Effector memory CD8-positive, alpha-beta T cell (primary cell): ENCODE measurements around the gene THSD4.

Experiments used
- ATAC-seq: fragments of 150-1000 bp; cut with Tn5 transposase; replicated peaks from 2 replicates; pipeline ENCODE4 v1.10.0; 2021; ENCODE audit warnings: mild to moderate bottlenecking, moderate library complexity
- DNase-seq, 3 experiments: peaks; one replicate each; pipeline ENCODE4 v3.0.0; 2021
- H3K27ac Mint-ChIP-seq, 2 donors: one replicate each; pipeline ENCODE4 v1.8.0; 2022; ENCODE audit warnings: mild to moderate bottlenecking in 2 of 2, mixed read lengths in 2 of 2, moderate library complexity in 2 of 2
- H3K27me3 Mint-ChIP-seq, 2 donors: one replicate each; pipeline ENCODE4 v1.8.0; 2022; ENCODE audit warnings: mixed read lengths in 2 of 2
- H3K36me3 Mint-ChIP-seq: one replicate; pipeline ENCODE4 v1.8.0; 2022; ENCODE audit warnings: mild to moderate bottlenecking, moderate library complexity, mixed read lengths; ENCODE audit not compliant: insufficient read depth
- H3K4me1 Mint-ChIP-seq, 2 donors: one replicate each; pipeline ENCODE4 v1.8.0; 2022; ENCODE audit warnings: low read depth in 2 of 2, mixed read lengths in 2 of 2
- H3K4me3 Mint-ChIP-seq, 2 donors: one replicate each; pipeline ENCODE4 v1.8.0; 2022; ENCODE audit warnings: mild to moderate bottlenecking in 2 of 2, mixed read lengths in 2 of 2, moderate library complexity in 2 of 2
- H3K9me3 Mint-ChIP-seq, 2 donors: one replicate each; pipeline ENCODE4 v1.8.0; 2022; ENCODE audit warnings: mixed read lengths in 2 of 2

Gene THSD4

DNA sequence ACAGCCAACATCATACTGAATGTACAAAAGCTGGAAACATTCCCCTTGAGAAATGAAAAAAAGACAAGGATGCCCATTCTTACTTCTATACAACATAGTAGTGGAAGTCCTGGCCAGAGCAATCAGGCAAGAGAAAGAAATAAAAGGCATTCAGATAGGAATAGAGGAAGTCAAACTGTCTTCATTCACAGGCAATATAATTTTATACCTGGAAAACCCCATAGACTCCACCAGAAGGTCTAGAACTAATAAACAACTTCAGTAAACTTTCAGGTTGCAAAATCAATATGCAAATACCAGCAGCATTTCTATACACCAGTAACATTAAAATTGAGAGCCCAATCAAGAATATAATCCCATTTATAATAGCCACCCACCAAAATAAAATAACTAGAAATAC is 27.1 kb upstream of the THSD4 start:
- peaks cover 31 to 52% of the 10 kb centered on the region in 2 donors for H3K27me3 Mint-ChIP-seq
- no peak overlapping the region for H3K4me3 Mint-ChIP-seq
- no peak overlapping the region for H3K27ac Mint-ChIP-seq

GRCh38 chr15:71088683-71089082 is 26.6 kb upstream of the THSD4 start:
- Mint-ChIP-seq H3K36me3 (no peaks in the 10 kb centered on the region), H3K9me3 (peaks cover 0 to 3% of the 10 kb centered on the region in 2 donors), H3K27me3 (peaks cover 33 to 54% of the 10 kb centered on the region in 2 donors), H3K27ac (no peak overlapping the region), H3K4me1 (no peaks in the 10 kb centered on the region), H3K4me3 (no peak overlapping the region)
- DNase-seq (no peak), ATAC-seq (no peak)

More for the DNA sequence above, 27.1 kb upstream of the THSD4 start:
- H3K9me3 Mint-ChIP-seq = no peaks in the 10 kb centered on the region
- ATAC-seq = no peak
- H3K4me1 Mint-ChIP-seq = no peaks in the 10 kb centered on the region
- no peaks in the 10 kb centered on the region for H3K36me3 Mint-ChIP-seq
- DNase-seq = no peak

DNA sequence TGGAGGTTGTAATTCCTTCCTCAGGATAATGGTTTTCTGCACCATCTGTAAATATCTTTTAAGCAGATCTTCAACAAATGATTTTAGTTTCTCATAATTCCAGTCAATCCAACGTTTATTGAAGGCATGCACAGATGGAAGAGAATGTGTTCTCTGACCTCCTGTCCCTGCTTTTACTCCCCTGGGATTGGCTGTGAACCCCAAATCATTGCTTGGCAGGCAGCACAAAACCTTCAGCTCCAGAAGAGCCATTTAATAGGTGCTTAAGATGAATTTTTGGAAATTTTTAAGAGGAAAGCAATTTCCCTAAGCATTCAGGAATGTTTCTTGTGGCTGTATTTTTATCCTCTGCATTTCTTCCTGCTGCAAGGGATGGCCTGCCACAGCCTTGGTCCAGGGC is 25.5 kb upstream of the THSD4 start:
- no peaks in the 10 kb centered on the region for H3K4me1 Mint-ChIP-seq
- H3K9me3 Mint-ChIP-seq = peaks cover 0 to 6% of the 10 kb centered on the region in 2 donors
- DNase-seq = no peak
- no peak overlapping the region for H3K27ac Mint-ChIP-seq
- H3K4me3 Mint-ChIP-seq = no peak overlapping the region
- no peaks in the 10 kb centered on the region for H3K36me3 Mint-ChIP-seq
- H3K27me3 Mint-ChIP-seq = peaks cover 30 to 51% of the 10 kb centered on the region in 2 donors
- ATAC-seq = no peak

- Mint-ChIP-seq H3K36me3 (no peaks in the 10 kb centered on the region), H3K4me3 (no peak overlapping the region), H3K27ac (no peak overlapping the region), H3K9me3 (peaks cover 0 to 6% of the 10 kb centered on the region in 2 donors), H3K4me1 (no peaks in the 10 kb centered on the region), H3K27me3 (peaks cover 30 to 42% of the 10 kb centered on the region in 2 donors)
- no peak for DNase-seq
- no peak for ATAC-seq
Measured at GRCh38 chr15:71091601-71092000, 23.7 kb upstream of the THSD4 start.

DNA sequence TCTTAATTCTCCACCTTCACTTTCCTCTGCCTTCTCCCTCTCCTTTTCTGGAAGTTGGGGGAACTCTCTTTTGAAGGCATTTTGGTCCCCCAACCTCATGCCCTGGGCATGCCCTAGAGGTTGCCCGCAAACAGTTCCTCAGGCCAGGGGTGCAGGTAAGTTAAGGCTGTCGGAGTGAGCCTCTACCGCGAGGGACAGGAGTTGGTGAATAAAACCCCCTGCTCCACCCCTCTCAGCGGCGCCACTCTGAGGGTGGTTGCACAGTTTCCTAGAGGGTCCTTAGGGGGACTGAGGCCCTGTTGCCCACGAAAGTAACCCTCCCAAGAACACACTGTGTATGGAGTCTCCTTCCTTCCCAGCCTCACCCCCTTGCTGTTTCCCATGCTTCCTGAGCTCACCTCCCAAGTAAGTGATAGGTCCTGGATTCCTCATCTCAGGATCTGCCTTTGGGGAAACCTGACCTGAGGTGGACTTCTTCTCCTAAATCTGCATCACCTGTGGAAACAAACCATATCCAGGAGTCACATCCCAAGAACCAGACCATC is 23.1 kb upstream of the THSD4 start:
- DNase-seq (no peak), ATAC-seq (no peak)
- H3K36me3 Mint-ChIP-seq = no peaks in the 10 kb centered on the region
- no peaks in the 10 kb centered on the region for H3K4me1 Mint-ChIP-seq
- no peak overlapping the region for H3K27ac Mint-ChIP-seq
- H3K4me3 Mint-ChIP-seq = no peak overlapping the region
- peaks cover 0 to 6% of the 10 kb centered on the region in 2 donors for H3K9me3 Mint-ChIP-seq
- H3K27me3 Mint-ChIP-seq = peaks cover 30 to 36% of the 10 kb centered on the region in 2 donors

DNA sequence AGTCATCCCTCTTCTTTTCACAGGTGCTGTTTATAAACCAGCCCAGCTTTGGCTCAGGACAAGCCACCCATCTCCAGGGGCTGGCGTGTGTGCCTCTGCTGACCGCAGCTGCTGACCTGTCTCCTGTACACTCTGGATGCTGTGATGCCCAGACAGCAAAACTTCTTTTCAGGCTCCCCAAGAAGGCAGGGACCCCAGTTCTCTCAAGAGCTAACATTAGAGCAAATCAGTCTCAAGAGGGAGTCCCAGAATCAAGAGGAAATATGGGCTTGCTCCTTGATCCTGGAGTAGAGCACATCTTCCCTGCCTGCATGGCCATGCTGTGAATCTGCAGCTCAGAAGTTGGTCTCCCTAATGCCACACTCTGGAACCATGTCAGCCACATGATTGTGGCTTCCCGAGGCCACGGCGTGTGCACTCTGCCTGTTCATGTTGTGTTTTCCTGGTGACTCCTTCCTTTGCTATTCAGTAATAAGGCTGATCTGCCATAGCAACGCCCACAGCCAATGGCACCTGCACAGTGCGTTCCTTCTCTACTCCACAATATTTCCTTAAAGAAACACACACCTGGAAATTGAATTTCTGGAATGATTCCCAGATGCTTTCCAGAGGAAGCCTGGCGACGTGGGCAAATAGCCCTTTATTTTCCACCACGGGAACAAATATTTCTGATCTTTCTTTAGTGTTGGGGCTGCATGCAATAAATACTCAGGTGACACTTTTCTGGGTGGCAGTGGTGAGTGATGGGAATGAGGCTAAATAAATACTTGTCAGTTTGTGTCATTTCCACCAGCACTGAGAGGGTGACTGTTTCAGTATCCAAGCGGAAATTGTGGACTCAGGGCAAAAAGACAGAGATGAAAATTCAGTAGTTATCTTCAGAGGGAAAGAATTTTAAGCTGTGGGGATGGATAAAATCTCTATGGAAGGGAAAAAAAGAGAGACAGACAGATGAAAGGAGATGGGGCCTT is 21.9 kb upstream of the THSD4 start:
- H3K36me3 Mint-ChIP-seq = no peaks in the 10 kb centered on the region
- DNase-seq (no peak), ATAC-seq (no peak)
- H3K9me3 Mint-ChIP-seq = peaks cover 0 to 6% of the 10 kb centered on the region in 2 donors
- no peaks in the 10 kb centered on the region for H3K4me1 Mint-ChIP-seq
- peaks cover 25 to 29% of the 10 kb centered on the region in 2 donors for H3K27me3 Mint-ChIP-seq
- H3K4me3 Mint-ChIP-seq = no peak overlapping the region
- no peak overlapping the region for H3K27ac Mint-ChIP-seq

DNA sequence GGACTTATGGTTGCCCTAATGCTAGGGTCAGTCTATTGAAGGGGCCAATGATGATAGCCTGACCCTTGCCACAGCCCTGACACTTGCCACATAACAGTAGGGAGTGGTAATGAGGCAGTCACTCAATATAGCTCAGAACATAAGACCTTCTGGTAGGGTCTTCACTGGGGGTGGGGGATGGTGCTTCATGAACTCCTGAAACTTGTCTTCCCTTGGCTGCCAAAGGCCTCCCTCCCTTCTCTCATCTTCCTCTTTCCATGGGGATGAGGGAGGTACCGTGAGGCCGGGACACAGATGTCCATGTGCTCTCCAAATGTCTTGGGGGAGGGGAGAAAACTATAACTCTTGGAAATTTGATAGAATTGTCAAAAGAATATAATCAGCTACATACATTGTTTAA is 21.1 kb upstream of the THSD4 start:
- no peak overlapping the region for H3K27ac Mint-ChIP-seq

DNA sequence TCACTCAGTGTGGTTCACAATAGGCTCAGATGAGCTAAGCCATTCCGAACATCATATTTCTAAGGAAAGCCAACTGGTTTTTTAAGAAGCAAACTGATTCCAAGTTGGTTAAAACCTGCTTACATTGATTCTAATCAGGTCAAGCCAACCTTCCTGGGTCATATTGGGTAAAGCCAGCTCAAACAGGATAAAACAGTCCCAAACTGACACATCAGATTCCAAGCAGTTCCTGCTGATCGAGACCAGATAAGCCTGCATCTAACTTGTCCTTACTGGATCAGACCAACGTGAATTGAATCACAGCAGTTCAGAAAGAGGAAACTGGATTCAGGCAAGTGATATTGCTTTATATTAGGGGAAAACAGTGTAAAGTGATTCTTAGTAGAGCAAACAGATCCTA is 18.6 kb upstream of the THSD4 start:
- ATAC-seq = no peak
- no peak for DNase-seq
- H3K4me3 Mint-ChIP-seq = no peak overlapping the region
- no peak overlapping the region for H3K27ac Mint-ChIP-seq
- no peaks in the 10 kb centered on the region for H3K36me3 Mint-ChIP-seq
- peaks cover 20 to 24% of the 10 kb centered on the region in 2 donors for H3K27me3 Mint-ChIP-seq
- H3K4me1 Mint-ChIP-seq = no peaks in the 10 kb centered on the region
- H3K9me3 Mint-ChIP-seq = peaks cover 0 to 6% of the 10 kb centered on the region in 2 donors

More for the DNA sequence above, 21.1 kb upstream of the THSD4 start:
- Mint-ChIP-seq H3K36me3 (no peaks in the 10 kb centered on the region), H3K27me3 (peaks cover 21 to 25% of the 10 kb centered on the region in 2 donors), H3K4me1 (no peaks in the 10 kb centered on the region), H3K4me3 (no peak overlapping the region), H3K9me3 (peaks cover 0 to 6% of the 10 kb centered on the region in 2 donors)
- DNase-seq (no peak), ATAC-seq (no peak)

GRCh38 chr15:71097890-71098289 is 17.4 kb upstream of the THSD4 start:
- Mint-ChIP-seq H3K4me1 (no peaks in the 10 kb centered on the region), H3K27me3 (peaks cover 11 to 20% of the 10 kb centered on the region in 2 donors), H3K4me3 (no peak overlapping the region), H3K9me3 (peaks cover 0 to 6% of the 10 kb centered on the region in 2 donors), H3K36me3 (no peaks in the 10 kb centered on the region), H3K27ac (no peak overlapping the region)
- ATAC-seq (no peak), DNase-seq (no peak)

GRCh38 chr15:71098920-71099319 is 16.4 kb upstream of the THSD4 start:
- H3K9me3 Mint-ChIP-seq = peaks cover 0 to 1% of the 10 kb centered on the region in 2 donors
- no peak for ATAC-seq
- peaks cover 9 to 17% of the 10 kb centered on the region in 2 donors for H3K27me3 Mint-ChIP-seq
- H3K4me1 Mint-ChIP-seq = no peaks in the 10 kb centered on the region
- H3K36me3 Mint-ChIP-seq = no peaks in the 10 kb centered on the region
- DNase-seq = no peak
- H3K27ac Mint-ChIP-seq = no peak overlapping the region
- no peak overlapping the region for H3K4me3 Mint-ChIP-seq

- ATAC-seq = no peak
- no peaks in the 10 kb centered on the region for H3K9me3 Mint-ChIP-seq
- DNase-seq = no peak
- no peak overlapping the region for H3K27ac Mint-ChIP-seq
- no peak overlapping the region for H3K4me3 Mint-ChIP-seq
- H3K36me3 Mint-ChIP-seq = no peaks in the 10 kb centered on the region
- H3K4me1 Mint-ChIP-seq = no peaks in the 10 kb centered on the region
- peaks cover 22 to 44% of the 10 kb centered on the region in 2 donors for H3K27me3 Mint-ChIP-seq
Measured at GRCh38 chr15:71103102-71103676, 12.1 kb upstream of the THSD4 start.

DNA sequence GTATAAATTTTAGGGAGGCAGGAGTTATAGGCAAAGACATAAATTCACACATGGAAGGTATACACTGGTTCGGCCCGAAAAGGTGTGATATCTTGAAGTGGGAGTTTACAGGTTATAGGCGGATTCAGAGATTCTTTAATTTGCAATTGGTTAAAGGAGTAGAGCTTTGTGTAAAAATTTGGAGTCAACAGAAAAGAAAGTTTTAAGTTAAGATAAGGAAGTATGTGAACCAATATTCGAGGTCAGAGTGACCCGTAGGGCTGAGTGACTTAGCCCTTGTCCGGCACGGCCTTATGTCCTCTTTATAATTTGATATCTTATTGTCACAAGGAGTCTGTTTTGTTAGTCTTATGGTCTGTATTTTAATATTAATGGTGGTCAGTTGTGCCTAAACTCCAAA is 10.6 kb upstream of the THSD4 start:
- H3K27me3 Mint-ChIP-seq = peaks cover 28 to 44% of the 10 kb centered on the region in 2 donors
- no peak overlapping the region for H3K27ac Mint-ChIP-seq
- H3K4me3 Mint-ChIP-seq = no peak overlapping the region

GRCh38 chr15:71105444-71105843 is 9.8 kb upstream of the THSD4 start:
- Mint-ChIP-seq H3K27me3 (peaks cover 35 to 39% of the 10 kb centered on the region in 2 donors), H3K27ac (no peak overlapping the region), H3K4me1 (no peaks in the 10 kb centered on the region), H3K36me3 (no peaks in the 10 kb centered on the region), H3K4me3 (no peak overlapping the region), H3K9me3 (no peaks in the 10 kb centered on the region)
- no peak for ATAC-seq
- no peak for DNase-seq

More for the DNA sequence above, 10.6 kb upstream of the THSD4 start:
- DNase-seq (no peak), ATAC-seq (no peak)
- Mint-ChIP-seq H3K36me3 (no peaks in the 10 kb centered on the region), H3K9me3 (no peaks in the 10 kb centered on the region), H3K4me1 (no peaks in the 10 kb centered on the region)
